Measurements from ENCODE around the gene MPPE1. TPM values are rescaled to one million over a fixed set of nuclear protein-coding genes. Genes with fewer than 3 reads are reported as not detected.

MPPE1 gene
- total RNA-seq, 1 donor = 38.0 TPM

- no peak overlapping the region for H3K27ac ChIP-seq (ENCODE audit: low read depth, low read length)
- H3K9me3 ChIP-seq (ENCODE audit: low read depth, low read length) = no peaks in the 10 kb centered on the region
- H3K4me3 ChIP-seq (ENCODE audit: insufficient read depth, low read length) = no peak overlapping the region
- no peak for TF ChIP-seq CTCF (IDR thresholded peaks at IDR 0.05; ENCODE audit: extremely low read depth, low read depth, low read length)
- no peak overlapping the region for H3K4me2 ChIP-seq (ENCODE audit: insufficient read depth, low read length)
- H3K36me3 ChIP-seq (ENCODE audit: insufficient read depth, low read length) = no peaks in the 10 kb centered on the region
- DNase-seq (ENCODE audit: insufficient read length, low spot score, missing footprints) = no peak
- H3K4me1 ChIP-seq (ENCODE audit: insufficient read depth, low read length) = peaks cover 36% of the 10 kb centered on the region
- no peaks in the 10 kb centered on the region for H3K27me3 ChIP-seq (ENCODE audit: insufficient read depth, low read length)
- no peaks in the 10 kb centered on the region for H3K79me2 ChIP-seq (ENCODE audit: insufficient read depth, low read length)
- no peaks in the 10 kb centered on the region for H4K20me1 ChIP-seq (ENCODE audit: insufficient read depth, low read length)
- no peak overlapping the region for H2AFZ ChIP-seq (ENCODE audit: low read length)
Measured at GRCh38 chr18:11944786-11945185, 36.7 kb upstream of the MPPE1 start.

- DNase-seq (ENCODE audit: insufficient read length, low spot score, missing footprints) = no peak
- H3K27ac ChIP-seq (ENCODE audit: low read depth, low read length) = no peak overlapping the region
- no peaks in the 10 kb centered on the region for H4K20me1 ChIP-seq (ENCODE audit: insufficient read depth, low read length)
- TF ChIP-seq CTCF (IDR thresholded peaks at IDR 0.05; ENCODE audit: extremely low read depth, low read depth, low read length) = no peak
- H3K4me1 ChIP-seq (ENCODE audit: insufficient read depth, low read length) = peaks cover 31% of the 10 kb centered on the region
- no peaks in the 10 kb centered on the region for H3K79me2 ChIP-seq (ENCODE audit: insufficient read depth, low read length)
- H3K4me2 ChIP-seq (ENCODE audit: insufficient read depth, low read length) = no peak overlapping the region
- H3K36me3 ChIP-seq (ENCODE audit: insufficient read depth, low read length) = no peaks in the 10 kb centered on the region
- H2AFZ ChIP-seq (ENCODE audit: low read length) = no peak overlapping the region
- no peaks in the 10 kb centered on the region for H3K9me3 ChIP-seq (ENCODE audit: low read depth, low read length)
- H3K27me3 ChIP-seq (ENCODE audit: insufficient read depth, low read length) = no peaks in the 10 kb centered on the region
- H3K4me3 ChIP-seq (ENCODE audit: insufficient read depth, low read length) = no peak overlapping the region
Measured at GRCh38 chr18:11944252-11944651, 36.1 kb upstream of the MPPE1 start.

GRCh38 chr18:11943551-11943950, 35.4 kb upstream of the MPPE1 start:
- Histone ChIP-seq H3K4me2 (ENCODE audit: insufficient read depth, low read length) (no peak overlapping the region), H3K27ac (ENCODE audit: low read depth, low read length) (no peak overlapping the region), H2AFZ (ENCODE audit: low read length) (no peak overlapping the region), H3K9me3 (ENCODE audit: low read depth, low read length) (no peaks in the 10 kb centered on the region), H4K20me1 (ENCODE audit: insufficient read depth, low read length) (no peaks in the 10 kb centered on the region), H3K27me3 (ENCODE audit: insufficient read depth, low read length) (no peaks in the 10 kb centered on the region), H3K79me2 (ENCODE audit: insufficient read depth, low read length) (no peaks in the 10 kb centered on the region), H3K4me3 (ENCODE audit: insufficient read depth, low read length) (no peak overlapping the region), H3K4me1 (ENCODE audit: insufficient read depth, low read length) (peaks cover 24% of the 10 kb centered on the region), H3K36me3 (ENCODE audit: insufficient read depth, low read length) (no peaks in the 10 kb centered on the region)
- no peak for TF ChIP-seq CTCF (IDR thresholded peaks at IDR 0.05; ENCODE audit: extremely low read depth, low read depth, low read length)
- no peak for DNase-seq (ENCODE audit: insufficient read length, low spot score, missing footprints)

- Histone ChIP-seq H3K79me2 (ENCODE audit: insufficient read depth, low read length) (no peaks in the 10 kb centered on the region), H3K27me3 (ENCODE audit: insufficient read depth, low read length) (no peaks in the 10 kb centered on the region), H2AFZ (ENCODE audit: low read length) (no peak overlapping the region), H3K4me3 (ENCODE audit: insufficient read depth, low read length) (no peak overlapping the region), H3K27ac (ENCODE audit: low read depth, low read length) (no peak overlapping the region), H4K20me1 (ENCODE audit: insufficient read depth, low read length) (no peaks in the 10 kb centered on the region), H3K9me3 (ENCODE audit: low read depth, low read length) (no peaks in the 10 kb centered on the region), H3K4me2 (ENCODE audit: insufficient read depth, low read length) (no peak overlapping the region), H3K36me3 (ENCODE audit: insufficient read depth, low read length) (no peaks in the 10 kb centered on the region), H3K4me1 (ENCODE audit: insufficient read depth, low read length) (no peaks in the 10 kb centered on the region)
- no peak for DNase-seq (ENCODE audit: insufficient read length, low spot score, missing footprints)
- TF ChIP-seq CTCF (IDR thresholded peaks at IDR 0.05; ENCODE audit: extremely low read depth, low read depth, low read length) = no peak
Measured at GRCh38 chr18:11940956-11941355, 32.8 kb upstream of the MPPE1 start.

Measured in osteoblast (primary cell).